HEK293T (cell line): ENCODE measurements around the gene BGLAP.

Experiments used
- CTBP1 ChIP-seq: fragments of 450-650 bp; IDR thresholded peaks from 2 replicates; pipeline ENCODE4 v1.6.1; 2016; ENCODE audit warnings: borderline replicate concordance
- FOXM1 ChIP-seq: fragments of 450-650 bp; IDR thresholded peaks from 2 replicates; pipeline ENCODE4 v1.6.1; 2017; ENCODE audit warnings: mild to moderate bottlenecking, borderline replicate concordance
- L3MBTL2 ChIP-seq: fragments of 450-650 bp; conservative IDR thresholded peaks from 2 replicates; pipeline ENCODE4 v1.6.1; 2016; ENCODE audit warnings: mild to moderate bottlenecking
- SP1 ChIP-seq: fragments of 450-650 bp; IDR thresholded peaks from 2 replicates; pipeline ENCODE4 v1.6.1; 2017
- TARDBP ChIP-seq: fragments of 450-650 bp; IDR thresholded peaks from 2 replicates; pipeline ENCODE4 v1.6.1; 2016
- ZNF384 ChIP-seq: fragments of 450-650 bp; IDR thresholded peaks from 2 replicates; pipeline ENCODE4 v1.6.1; 2016

GRCh38 chr1:156282479-156283222 lies 40.7 kb downstream of the BGLAP start, which contains the start of gene SMG5:
- TF ChIP-seq SP1, result peak; percentile 83; the same call in 1 of the 2 replicates
- peak; percentile 64; the same call in 1 of the 2 replicates for TF ChIP-seq ZNF384
- 0 out of 2 replicates have a peak, but pooled peaks have one; percentile 35 for TF ChIP-seq L3MBTL2
- no peak for TF ChIP-seq TARDBP
- no peak for TF ChIP-seq FOXM1
- no peak for TF ChIP-seq CTBP1
